Transverse colon (tissue), 4 donors: ENCODE results near the gene DNMBP. TPM values are rescaled to one million over a fixed set of nuclear protein-coding genes. Genes with fewer than 3 reads are reported as not detected.

Source experiments
- DNase-seq: peaks from one replicate; pipeline ENCODE4 v3.0.0-alpha.2; 2019
- H3K27ac ChIP-seq, 4 donors: fragments of 200-600 bp; sonication (generic); 2 replicates each; pipeline ENCODE4 v1.5.1; 2016 to 2018; ENCODE audit warnings: inconsistent platforms in 4 of 4
- H3K27me3 ChIP-seq: fragments of 200-600 bp; sonication (generic); 2 replicates; pipeline ENCODE4 v1.5.1; 2017; ENCODE audit warnings: inconsistent platforms
- H3K36me3 ChIP-seq, 4 donors: fragments of 200-600 bp; sonication (generic); 2 replicates each; pipeline ENCODE4 v1.5.1; 2017 to 2019; ENCODE audit warnings: inconsistent platforms in 4 of 4
- H3K4me1 ChIP-seq, 4 donors: fragments of 200-600 bp; sonication (generic); 2 replicates each; pipeline ENCODE4 v1.5.1; 2017 to 2020; ENCODE audit warnings: inconsistent platforms in 4 of 4
- H3K4me3 ChIP-seq, 4 donors: fragments of 200-600 bp; sonication (generic); 1 replicate in 1 of 4; 2 replicates in 3 of 4; pipeline versions ENCODE4 v1.5.1 to v1.6.1; 2017 to 2019; ENCODE audit warnings: inconsistent platforms in 4 of 4
- H3K9me3 ChIP-seq, 2 donors: fragments of 200-600 bp; sonication (generic); 2 replicates each; pipeline ENCODE4 v1.5.1; 2017 to 2019; ENCODE audit warnings: inconsistent platforms in 2 of 2
- EP300 ChIP-seq: sonication (generic); formaldehyde crosslinking; IDR thresholded peaks from one replicate; pipeline ENCODE4 v1.6.1; 2017; ENCODE audit warnings: antibody characterized with exemption, low read depth
- POLR2A ChIP-seq: fragments of 450-650 bp; IDR thresholded peaks from one replicate; pipeline ENCODE4 v1.6.1; 2016; ENCODE audit warnings: antibody characterized with exemption, mild to moderate bottlenecking, moderate library complexity
- POLR2AphosphoS5 ChIP-seq, 3 donors: sonication (generic); formaldehyde crosslinking; IDR thresholded peaks; one replicate each; pipeline ENCODE4 v1.6.1; 2016; ENCODE audit warnings: antibody characterized with exemption in 3 of 3
- WGBS, 2 donors: methylation state at CpG; one replicate each; pipeline ENCODE4 v1.1.5; 2018; ENCODE audit warnings: low coverage in 1 of 2; 5-methylcytosine and 5-hydroxymethylcytosine counted together
- in situ Hi-C, 4 donors: fragments of 200-750 bp; cut with MboI; loops; one replicate each; pipeline versions ENCODE4 v1.15.0 to v1.15.1; 2017; ENCODE audit warnings: low sequenced_read_pairs in 3 of 4, low pct_ligation_motif_present in 1 of 4, low pct_unique_long_range_greater_than_20kb in 1 of 4
- intact Hi-C: fragments of 100-400 bp; cut with DNase I; formaldehyde crosslinking; loops from one replicate; pipeline ENCODE4 v1.15.1; 2023; ENCODE audit warnings: low total_unique reads
- total RNA-seq, 4 donors: library from RNA; depleted of rRNA; stranded (reverse); fragments of >200 nt; gene quantifications; one replicate each; pipeline ENCODE4 v1.1.0, GENCODE V29; 2016
- TF ChIP-seq, protein P1 (sequence below), 5 experiments: fragments of 200-600 bp in 3 of 5; fragments of 450-650 bp in 2 of 5; sonication (generic) in 3 of 5; IDR thresholded peaks; 1 replicate in 2 of 5; 2 replicates in 3 of 5; pipeline ENCODE4 v1.5.1; 2016 to 2017; ENCODE audit warnings: antibody characterized with exemption in 5 of 5, inconsistent platforms in 3 of 5, mild to moderate bottlenecking in 2 of 5, moderate library complexity in 1 of 5

Gene DNMBP
- total RNA-seq, 4 donors from 2014 or later = 38.5 to 68.5 (median 48.0) TPM

GRCh38 chr10:99979066-99979685 is 30.6 kb downstream of the DNMBP start:
- no peak overlapping the region for H3K4me3 ChIP-seq
- H3K27me3 ChIP-seq = no peaks in the 10 kb centered on the region
- peaks cover 7 to 66% (median 33%) of the 10 kb centered on the region in 4 donors for H3K4me1 ChIP-seq
- H3K9me3 ChIP-seq = no peaks in the 10 kb centered on the region
- in situ Hi-C loops (no loop called here), intact Hi-C loops (no loop called here)
- TF ChIP-seq POLR2AphosphoS5 (IDR thresholded peaks at IDR 0.05) (no peak), EP300 (no peak), POLR2A (no peak)
- TF ChIP-seq, protein P1, sequence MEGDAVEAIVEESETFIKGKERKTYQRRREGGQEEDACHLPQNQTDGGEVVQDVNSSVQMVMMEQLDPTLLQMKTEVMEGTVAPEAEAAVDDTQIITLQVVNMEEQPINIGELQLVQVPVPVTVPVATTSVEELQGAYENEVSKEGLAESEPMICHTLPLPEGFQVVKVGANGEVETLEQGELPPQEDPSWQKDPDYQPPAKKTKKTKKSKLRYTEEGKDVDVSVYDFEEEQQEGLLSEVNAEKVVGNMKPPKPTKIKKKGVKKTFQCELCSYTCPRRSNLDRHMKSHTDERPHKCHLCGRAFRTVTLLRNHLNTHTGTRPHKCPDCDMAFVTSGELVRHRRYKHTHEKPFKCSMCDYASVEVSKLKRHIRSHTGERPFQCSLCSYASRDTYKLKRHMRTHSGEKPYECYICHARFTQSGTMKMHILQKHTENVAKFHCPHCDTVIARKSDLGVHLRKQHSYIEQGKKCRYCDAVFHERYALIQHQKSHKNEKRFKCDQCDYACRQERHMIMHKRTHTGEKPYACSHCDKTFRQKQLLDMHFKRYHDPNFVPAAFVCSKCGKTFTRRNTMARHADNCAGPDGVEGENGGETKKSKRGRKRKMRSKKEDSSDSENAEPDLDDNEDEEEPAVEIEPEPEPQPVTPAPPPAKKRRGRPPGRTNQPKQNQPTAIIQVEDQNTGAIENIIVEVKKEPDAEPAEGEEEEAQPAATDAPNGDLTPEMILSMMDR (IDR thresholded peaks at IDR 0.05) = no peak
- DNase-seq = no peak
- peak overlapping the region in 2 of 4 donors; percentile 9 to 78 for H3K27ac ChIP-seq
- 88% methylated on average over 3 to 5 of the region's 5 CpGs for whole genome bisulfite sequencing, 2 donors
- H3K36me3 ChIP-seq = no peaks in the 10 kb centered on the region

DNA sequence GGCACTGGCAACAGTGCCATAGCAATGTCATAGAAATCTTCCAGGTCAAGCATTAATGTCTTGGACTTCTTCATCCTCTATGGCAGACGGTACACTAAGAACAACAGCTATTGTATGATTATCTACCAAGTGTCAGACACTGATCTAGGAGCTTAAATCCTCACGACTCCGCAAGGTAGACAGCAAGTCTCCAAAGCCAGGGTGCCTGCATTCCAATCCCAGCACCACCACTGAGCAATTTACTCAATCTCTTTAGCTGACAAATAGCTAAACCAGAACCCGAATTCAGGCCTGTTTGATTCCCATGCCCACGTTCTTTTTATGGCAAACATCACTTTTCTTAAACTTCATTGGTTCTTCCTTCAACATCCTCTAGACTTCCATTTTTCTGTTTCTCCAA is 31.8 kb downstream of the DNMBP start:
- H3K4me3 ChIP-seq = no peak overlapping the region
- in situ Hi-C loops = no loop called here
- H3K27me3 ChIP-seq = no peaks in the 10 kb centered on the region
- 94% methylated on average over 5 of the region's 5 CpGs; no CpG with 5 or more reads in 1 of the 2 donors for WGBS, 2 donors
- DNase-seq = no peak
- intact Hi-C loops = no loop called here
- TF ChIP-seq POLR2AphosphoS5 (IDR thresholded peaks at IDR 0.05) (no peak), EP300 (no peak), POLR2A (no peak)
- TF ChIP-seq, protein P1 (IDR thresholded peaks at IDR 0.05) = no peak
- no peaks in the 10 kb centered on the region for H3K9me3 ChIP-seq
- no peaks in the 10 kb centered on the region for H3K36me3 ChIP-seq
- H3K27ac ChIP-seq = peak overlapping the region; percentile 67 to 78 (median 74)
- peaks cover 7 to 54% (median 25%) of the 10 kb centered on the region in 4 donors for H3K4me1 ChIP-seq

GRCh38 chr10:99976886-99977665 is 32.7 kb downstream of the DNMBP start:
- TF ChIP-seq EP300 (peak; percentile 22), POLR2A (no peak), POLR2AphosphoS5 (IDR thresholded peaks at IDR 0.05) (peak; percentile 4 to 46 (median 6))
- H3K9me3 ChIP-seq = no peaks in the 10 kb centered on the region
- peaks cover 7 to 49% (median 24%) of the 10 kb centered on the region in 4 donors for H3K4me1 ChIP-seq
- DNase-seq = no peak
- in situ Hi-C loops (no loop called here), intact Hi-C loops (no loop called here)
- H3K36me3 ChIP-seq = no peaks in the 10 kb centered on the region
- 31 to 46% methylated on average over 5 of the region's 5 CpGs for WGBS, 2 donors
- no peaks in the 10 kb centered on the region for H3K27me3 ChIP-seq
- H3K4me3 ChIP-seq = no peak overlapping the region
- H3K27ac ChIP-seq = peak overlapping the region; percentile 67 to 78 (median 74)

- in situ Hi-C loops = no loop called here
- no peaks in the 10 kb centered on the region for H3K9me3 ChIP-seq
- intact Hi-C loops = no loop called here
- no peak for DNase-seq
- TF ChIP-seq POLR2AphosphoS5 (IDR thresholded peaks at IDR 0.05) (no peak), EP300 (no peak), POLR2A (no peak)
- TF ChIP-seq, protein P1 (IDR thresholded peaks at IDR 0.05) = no peak
- H3K4me1 ChIP-seq = peaks cover 7 to 45% (median 24%) of the 10 kb centered on the region in 4 donors
- peak overlapping the region; percentile 67 to 78 (median 74) for H3K27ac ChIP-seq
- WGBS, 2 donors = 30 to 34% methylated on average over 6 to 7 of the region's 7 CpGs
- no peak overlapping the region for H3K4me3 ChIP-seq
- no peaks in the 10 kb centered on the region for H3K36me3 ChIP-seq
- H3K27me3 ChIP-seq = no peaks in the 10 kb centered on the region
Observed at GRCh38 chr10:99975942-99976809, 33.6 kb downstream of the DNMBP start.
